ENCODE measurements around the gene ENGASE.

Gene ENGASE

DNA sequence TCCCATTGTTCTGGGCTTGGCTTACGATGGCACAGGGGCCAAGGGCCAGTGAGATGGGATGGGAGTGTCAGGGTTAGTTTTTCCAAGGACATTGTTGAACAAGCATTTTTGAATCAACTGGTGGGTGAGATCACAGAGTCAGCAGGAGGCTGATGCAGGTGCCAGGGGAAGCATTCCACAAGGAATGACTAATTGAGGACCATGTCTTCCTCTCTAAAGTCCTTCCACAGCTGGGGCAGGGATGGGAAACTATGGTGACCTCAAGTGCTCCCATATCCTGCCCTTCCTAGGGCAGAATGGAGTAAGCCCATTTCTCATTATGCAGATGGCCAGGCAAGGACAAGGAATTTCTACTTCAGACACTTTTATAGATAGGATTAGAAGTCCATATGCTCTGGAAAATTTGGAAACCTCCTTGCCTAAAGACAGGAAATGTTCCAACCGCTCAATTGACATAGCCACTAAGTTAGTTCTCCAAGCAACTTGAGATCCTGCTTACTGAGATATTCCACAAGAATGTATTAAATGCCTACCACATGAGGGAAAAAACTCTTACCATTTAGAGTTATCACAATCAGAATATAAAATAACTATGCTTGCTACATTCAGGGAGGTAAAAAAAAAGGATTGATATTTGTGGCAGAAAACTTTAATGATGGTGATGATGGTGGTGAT is 21.2 kb upstream of the ENGASE start:
- no peak overlapping the region for H3K4me3 ChIP-seq (ENCODE audit: low read depth, low read length)
- TF ChIP-seq CTCF (IDR thresholded peaks at IDR 0.05; ENCODE audit: insufficient read depth, low read depth, low read length, missing control alignments) = no peak
- DNase-seq (ENCODE audit: low read depth) = no peak

DNA sequence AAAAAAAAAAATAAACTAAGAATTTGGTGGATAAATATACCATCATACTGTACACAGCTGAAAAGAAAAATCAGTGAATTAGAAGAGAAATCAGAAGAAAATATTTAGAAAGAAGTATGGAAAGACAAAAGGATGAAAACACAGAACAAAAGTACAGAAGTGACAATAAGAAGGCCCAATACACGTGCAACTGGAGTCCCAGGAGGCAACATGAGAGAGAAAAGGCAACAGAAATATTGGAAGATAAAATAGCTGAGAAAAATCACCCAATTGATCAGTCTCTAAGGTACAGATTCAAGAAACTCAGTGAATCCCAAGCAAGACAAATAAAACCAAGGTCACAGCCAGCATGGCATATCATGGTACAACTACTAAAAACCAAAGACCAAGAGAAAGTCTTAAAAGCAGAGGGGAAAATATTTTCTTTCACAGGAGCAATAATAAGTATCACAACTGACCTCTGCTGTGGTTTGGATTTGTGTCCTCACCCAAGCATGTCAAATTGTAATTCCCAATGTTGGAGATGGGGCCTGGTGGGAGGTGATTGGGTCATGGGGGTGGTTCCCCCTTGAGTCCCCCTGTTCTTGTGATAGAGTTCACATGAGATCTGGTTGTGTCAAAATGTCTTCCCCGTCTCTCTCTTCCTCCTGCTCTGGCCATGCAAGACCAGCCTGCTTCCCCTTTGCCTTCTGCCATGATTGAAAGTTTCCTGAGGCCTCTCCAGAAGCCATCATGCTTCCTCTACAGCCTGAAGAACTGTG is 20.2 kb upstream of the ENGASE start:
- no peak overlapping the region for H3K4me3 ChIP-seq (ENCODE audit: low read depth, low read length)
- no peak for DNase-seq (ENCODE audit: low read depth)
- TF ChIP-seq CTCF (IDR thresholded peaks at IDR 0.05; ENCODE audit: insufficient read depth, low read depth, low read length, missing control alignments) = no peak

DNA sequence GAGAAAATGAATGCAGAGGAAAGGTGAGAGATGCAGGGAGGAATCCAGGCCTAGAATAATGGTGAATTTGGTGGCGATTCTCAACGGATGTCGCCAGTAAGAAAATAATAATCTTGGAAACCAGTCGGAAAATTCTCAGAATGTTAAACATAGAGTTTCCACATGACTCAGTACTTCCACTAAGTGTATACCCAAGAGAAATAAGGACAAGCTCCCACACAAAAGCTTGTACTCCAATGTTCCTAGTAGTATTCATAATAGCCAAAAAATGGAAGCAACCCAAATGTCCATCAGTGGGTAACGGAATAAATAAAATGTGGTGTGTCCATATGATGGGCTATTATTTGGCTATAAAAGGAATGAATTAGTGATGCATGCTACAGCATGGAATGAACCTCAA is 19.4 kb upstream of the ENGASE start:
- H3K4me3 ChIP-seq (ENCODE audit: low read depth, low read length) = no peak overlapping the region
- TF ChIP-seq CTCF (IDR thresholded peaks at IDR 0.05; ENCODE audit: insufficient read depth, low read depth, low read length, missing control alignments) = no peak
- no peak for DNase-seq (ENCODE audit: low read depth)

DNA sequence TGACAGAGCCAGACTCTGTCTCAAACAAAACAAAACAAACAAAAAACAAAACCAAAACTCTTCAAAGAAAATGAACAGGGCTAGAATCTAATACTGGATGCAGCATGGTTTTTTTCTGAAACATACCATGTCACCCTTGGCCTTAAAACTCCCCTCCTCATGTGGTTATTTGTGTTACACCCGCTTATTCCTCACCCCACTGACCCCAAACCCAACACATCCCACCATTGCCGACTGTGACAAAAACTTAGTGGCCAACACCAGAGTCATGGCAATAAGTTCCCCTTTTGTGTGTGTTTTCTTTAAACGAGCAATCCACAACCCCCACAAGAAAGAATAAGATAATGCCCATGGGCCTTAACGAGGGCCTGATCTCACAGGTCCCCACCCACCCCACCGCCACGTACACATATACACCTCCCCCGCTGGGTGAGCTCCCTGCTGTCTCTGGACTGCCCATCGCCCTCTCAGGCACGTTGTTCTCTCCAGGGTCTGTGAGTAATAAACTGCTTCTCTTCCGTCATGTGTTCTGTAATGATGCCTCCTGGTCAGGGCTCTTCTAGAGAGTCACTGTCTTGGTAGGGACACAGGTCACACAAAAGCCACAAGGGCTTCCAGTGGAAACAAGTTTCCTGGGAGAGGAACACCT is 16.8 kb upstream of the ENGASE start:
- no peak overlapping the region for H3K4me3 ChIP-seq (ENCODE audit: low read depth, low read length)
- TF ChIP-seq CTCF (IDR thresholded peaks at IDR 0.05; ENCODE audit: insufficient read depth, low read depth, low read length, missing control alignments) = no peak
- DNase-seq (ENCODE audit: low read depth) = no peak

GRCh38 chr17:79062691-79063090 is 11.9 kb upstream of the ENGASE start:
- TF ChIP-seq CTCF (IDR thresholded peaks at IDR 0.05; ENCODE audit: insufficient read depth, low read depth, low read length, missing control alignments) = no peak
- DNase-seq (ENCODE audit: low read depth) = no peak

GRCh38 chr17:79064026-79064425 is 10.6 kb upstream of the ENGASE start:
- no peak for DNase-seq (ENCODE audit: low read depth)
- no peak overlapping the region for H3K4me3 ChIP-seq (ENCODE audit: low read depth, low read length)
- no peak for TF ChIP-seq CTCF (IDR thresholded peaks at IDR 0.05; ENCODE audit: insufficient read depth, low read depth, low read length, missing control alignments)

More at GRCh38 chr17:79062691-79063090, 11.9 kb upstream of the ENGASE start:
- H3K4me3 ChIP-seq (ENCODE audit: low read depth, low read length) = no peak overlapping the region
